Cardiac septum (tissue), 1 donor: ENCODE data around the gene MCC. TPM values are rescaled to one million over a fixed set of nuclear protein-coding genes. Genes with fewer than 3 reads are reported as not detected.

Source experiments
- DNase-seq: peaks from one replicate; pipeline ENCODE4 v3.0.0-alpha.2; 2020; ENCODE audit warnings: low spot score
- intact Hi-C: fragments of 100-400 bp; cut with DNase I; formaldehyde crosslinking; loops from one replicate; pipeline ENCODE4 v1.14.0; 2022
- total RNA-seq: library from RNA; stranded (reverse); fragmentation: NEBNext Ultra II Directional; extraction: Animal tissue kit (Norgen Biotek cat#: 25700); gene quantifications from one replicate; pipeline ENCODE4 v1.2.1, GENCODE V29; 2021
- donor health status: DM: no; HTN: no; CAD: no.

The MCC gene
- total RNA-seq, 1 donor from 2014 or later: 17.7 TPM

DNA sequence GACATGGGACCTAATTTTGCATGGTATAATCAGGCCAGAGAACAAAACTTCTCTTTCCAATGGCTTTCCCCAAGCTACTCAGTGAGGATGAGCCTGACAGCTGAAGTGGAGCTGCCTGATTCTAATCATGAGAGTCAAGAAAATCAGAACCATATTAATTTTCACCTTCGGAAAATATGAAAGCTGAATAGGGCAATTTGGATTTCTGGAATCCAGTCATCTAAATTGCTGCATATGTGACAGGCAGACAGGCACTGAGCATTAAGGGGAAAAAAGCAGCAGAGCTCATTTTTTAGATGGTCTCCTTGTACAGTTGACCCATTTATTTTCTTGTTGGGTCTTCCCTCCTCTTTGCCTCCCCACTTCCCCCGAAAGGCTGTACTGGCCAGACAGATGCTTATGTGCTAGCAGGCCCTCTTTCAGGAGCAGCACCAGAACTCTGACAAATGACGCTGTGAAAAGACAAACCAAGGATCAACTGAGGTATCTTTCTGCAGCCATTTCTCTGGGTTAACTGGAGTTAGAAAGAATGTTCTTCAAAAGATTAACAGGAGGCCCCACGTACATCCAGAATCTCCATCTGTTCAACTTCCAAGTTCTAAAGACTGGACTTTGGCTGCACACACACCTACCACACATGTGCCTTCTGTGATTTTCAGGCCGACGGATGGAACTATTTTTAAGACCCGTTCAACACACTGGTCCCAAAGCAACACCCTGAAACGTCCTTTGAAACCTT, 336.4 kb downstream of the MCC start:
- no peak for DNase-seq
- intact Hi-C loops: no loop called here

DNA sequence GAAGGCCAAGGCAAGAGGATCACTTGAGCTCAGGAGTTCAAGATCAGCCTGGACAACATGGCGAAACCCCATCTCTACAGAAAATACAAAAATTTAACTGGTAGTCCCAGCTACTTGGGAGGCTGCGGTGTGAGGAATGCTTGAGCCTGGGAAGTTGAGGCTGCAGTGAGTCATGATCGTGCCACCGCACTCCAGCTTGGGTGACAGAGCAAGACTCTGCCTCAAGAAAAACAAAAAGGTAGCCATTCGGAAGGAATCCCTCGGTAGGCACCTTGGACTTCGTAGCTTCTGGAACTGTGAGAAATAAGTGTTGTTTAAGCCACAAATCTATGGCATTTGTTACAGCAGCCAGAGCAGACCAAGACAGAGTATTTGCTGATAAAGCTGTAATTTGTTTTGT, 337.4 kb downstream of the MCC start:
- DNase-seq: no peak
- intact Hi-C loops: no loop called here

DNA sequence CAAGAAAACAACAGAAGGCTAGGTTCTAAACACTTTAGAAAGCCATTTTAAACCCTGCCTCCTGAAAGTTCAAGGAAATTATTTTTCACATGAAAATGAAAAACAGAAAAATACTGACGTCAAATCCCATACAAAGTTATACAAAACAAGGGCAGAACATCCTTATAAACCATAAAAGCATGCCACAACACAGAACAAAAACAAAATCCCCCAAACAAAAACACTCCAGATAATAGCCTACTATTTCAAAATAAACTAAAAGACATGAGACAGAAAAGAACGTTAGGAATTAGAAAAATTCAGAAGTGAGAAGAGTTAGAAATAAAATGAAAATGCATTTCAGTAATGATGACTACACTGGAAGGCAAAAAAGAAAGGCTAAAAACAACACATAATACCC, 338.0 kb downstream of the MCC start:
- intact Hi-C loops: no loop called here
- DNase-seq: no peak

DNA sequence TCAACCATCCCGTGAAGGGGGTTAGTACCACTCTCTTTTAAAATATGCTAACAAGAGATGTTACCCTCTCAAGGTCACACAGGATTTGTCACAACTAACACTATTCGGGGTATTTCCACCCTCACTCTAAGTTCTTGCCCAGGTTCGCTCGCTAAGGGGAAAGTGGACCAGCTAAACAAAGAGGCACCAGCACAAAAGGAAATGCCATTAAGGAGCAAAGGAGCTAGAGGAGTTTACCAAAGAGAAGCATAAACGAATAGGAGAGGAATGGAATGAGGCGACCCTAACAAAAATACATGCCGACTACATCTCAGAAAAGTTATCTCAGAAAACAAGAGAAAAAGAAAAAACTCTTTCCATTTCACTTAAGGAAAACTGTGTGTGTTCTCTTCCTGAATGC, 340.7 kb downstream of the MCC start:
- no peak for DNase-seq
- intact Hi-C loops: no loop called here

DNA sequence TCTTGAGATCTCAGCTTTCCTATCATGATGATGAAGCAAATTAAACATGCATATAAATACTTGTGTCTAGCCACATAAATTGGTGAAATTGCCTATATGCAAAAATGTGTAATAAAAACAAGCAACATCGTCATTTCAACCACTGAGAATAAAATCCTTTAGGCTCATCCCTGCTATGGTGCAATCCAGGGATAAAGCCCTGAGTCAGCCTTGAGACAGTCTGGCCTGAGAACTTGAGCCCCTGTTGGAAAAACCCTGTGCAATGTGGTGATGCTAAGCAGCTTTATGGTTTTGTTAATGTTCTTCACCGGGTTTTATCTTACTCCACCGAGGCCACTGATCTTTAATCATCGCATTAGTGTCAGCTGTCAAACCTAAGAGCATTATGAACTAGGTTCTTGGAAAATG, 341.1 kb downstream of the MCC start:
- intact Hi-C loops: no loop called here
- DNase-seq: no peak

DNA sequence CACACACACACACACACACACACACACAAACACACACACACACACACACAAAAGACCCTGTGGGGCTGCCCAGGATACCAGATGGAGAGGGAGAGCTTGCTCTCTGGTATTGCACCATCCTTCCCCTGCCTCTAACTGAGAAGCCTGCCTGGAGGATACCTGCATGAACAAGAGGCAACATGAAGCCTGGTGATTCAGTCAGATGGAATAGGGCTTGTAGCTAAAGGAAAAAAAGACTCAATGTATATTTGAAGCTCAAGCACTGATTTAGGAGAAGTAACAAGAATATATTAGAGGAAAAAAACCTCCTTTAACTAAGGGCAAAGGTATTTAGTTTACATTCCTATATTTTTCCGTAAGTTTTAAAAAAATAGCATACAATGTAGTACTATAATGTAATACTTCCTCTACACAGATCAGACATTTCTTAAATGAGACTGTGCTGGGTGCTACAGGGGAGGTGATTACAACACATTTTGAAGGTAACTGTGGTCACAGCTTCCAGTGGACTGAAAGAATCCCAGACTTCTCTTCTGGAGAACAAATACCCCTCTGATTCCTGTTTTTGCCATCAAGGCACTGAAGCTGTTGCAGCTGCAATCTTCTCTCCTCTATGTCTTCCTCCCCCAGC, 342.4 kb downstream of the MCC start:
- DNase-seq: no peak
- intact Hi-C loops: no loop called here

DNA sequence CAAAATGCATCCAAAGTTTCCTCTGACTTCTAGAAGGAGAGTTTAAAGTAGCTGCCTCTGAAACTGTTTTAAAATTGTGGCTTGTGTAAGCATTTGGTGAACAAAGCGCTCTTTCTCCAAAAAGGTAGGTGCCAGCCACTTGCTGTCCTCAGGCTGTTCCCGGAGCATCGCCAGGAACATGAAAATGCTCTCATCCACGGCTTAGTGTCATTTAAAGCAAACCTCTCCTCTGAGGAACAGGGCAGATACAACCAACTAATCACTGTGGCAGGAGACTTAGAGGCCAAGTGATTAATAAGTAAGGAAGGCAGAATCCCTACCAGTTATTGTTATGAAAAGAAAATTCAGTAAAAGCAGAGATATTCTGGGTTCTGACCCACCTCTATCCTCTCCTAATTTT, 346.1 kb downstream of the MCC start:
- intact Hi-C loops: no loop called here
- DNase-seq: no peak

DNA sequence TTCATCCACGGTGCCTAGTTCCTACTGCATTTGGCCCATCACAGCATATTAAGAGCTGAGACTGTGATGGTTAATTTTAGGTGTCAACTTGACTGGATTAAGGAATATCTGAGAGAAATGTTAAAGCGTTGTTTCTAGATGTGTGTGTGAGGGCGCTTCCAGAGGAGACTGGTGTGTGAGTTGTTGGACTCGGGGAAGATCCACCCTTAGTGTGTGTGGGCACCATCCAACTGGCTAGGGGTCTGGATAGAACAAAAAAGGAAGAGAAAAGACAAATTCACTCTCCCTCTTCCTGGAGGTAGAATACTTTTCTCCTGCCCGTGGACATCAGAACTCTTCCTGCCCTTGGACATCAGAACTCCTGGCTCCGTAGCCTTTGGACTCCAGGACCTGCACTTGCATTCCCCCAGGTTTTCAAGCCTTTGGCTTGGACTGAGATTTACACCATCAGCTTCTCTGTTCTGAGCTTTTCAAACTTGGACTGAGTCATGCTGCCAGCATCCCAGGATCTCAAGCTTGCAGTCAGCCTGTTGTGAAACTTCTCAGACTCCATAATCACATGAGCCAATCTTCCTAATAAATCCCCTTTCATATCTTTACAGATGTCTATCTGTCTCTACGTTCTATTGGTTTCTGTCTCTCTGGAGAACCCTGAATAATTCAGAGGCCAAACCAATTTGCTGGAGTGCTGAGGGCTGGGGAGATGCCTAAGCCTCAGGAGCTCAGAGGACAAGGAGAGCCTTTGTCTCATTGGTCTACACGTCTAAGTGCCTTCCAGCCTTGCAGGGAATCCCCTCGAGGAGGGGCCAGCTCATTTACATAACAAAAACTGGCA, 347.2 kb downstream of the MCC start:
- no peak for DNase-seq
- intact Hi-C loops: no loop called here

DNA sequence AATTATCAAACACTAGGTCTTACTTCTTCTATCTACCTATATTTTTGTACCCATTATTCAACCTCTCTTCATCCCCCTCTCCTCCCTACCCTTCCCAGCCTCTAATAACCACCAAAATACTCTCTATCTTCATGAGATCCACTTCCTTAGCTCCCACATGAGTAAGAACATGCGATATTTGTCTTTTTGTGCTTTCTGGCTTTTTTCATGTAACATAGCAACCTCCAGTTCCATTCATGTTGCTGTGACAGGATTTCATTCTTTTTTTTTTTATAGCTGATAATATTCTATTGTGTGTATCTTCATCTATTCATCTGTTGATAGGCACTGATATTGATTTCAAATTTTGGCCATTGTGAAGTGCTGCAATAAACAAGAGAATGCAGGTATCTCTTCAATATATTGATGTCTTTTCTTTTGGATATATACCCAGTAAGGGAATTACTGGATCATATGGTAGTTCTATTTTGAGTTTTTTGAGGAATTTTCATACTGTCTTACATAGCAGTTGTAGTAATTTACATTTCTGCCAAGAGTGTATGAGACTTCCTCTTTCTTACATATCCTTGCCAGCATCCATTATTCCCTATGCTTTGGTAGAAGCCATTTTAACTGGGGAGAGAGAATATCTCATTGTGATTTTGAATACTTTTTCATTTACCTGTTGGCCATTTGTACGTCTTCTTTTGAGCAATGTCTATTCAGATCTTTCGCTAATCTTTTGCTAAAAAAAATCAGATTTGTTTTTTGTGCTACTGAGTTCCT, 354.9 kb downstream of the MCC start:
- DNase-seq: no peak
- intact Hi-C loops: no loop called here

DNA sequence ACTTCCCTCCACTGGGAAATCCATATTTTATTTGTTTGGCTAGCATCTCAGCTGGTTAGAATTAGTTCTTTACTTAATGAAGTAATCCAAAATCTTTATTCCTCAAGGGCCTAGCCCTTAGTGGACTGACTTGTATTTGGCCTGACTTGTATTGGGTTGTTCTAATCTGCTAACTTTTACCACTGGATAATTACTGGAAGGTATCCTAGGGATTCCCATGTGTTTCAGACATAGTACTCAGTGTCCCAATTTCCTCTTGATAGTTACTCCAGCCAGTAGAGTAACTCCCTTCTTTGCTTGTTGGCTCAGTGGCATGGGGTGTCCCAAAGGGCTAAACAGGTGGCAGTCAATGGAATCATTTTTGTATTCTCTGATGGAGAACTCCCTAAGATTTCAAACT, 355.7 kb downstream of the MCC start:
- intact Hi-C loops: no loop called here
- no peak for DNase-seq

DNA sequence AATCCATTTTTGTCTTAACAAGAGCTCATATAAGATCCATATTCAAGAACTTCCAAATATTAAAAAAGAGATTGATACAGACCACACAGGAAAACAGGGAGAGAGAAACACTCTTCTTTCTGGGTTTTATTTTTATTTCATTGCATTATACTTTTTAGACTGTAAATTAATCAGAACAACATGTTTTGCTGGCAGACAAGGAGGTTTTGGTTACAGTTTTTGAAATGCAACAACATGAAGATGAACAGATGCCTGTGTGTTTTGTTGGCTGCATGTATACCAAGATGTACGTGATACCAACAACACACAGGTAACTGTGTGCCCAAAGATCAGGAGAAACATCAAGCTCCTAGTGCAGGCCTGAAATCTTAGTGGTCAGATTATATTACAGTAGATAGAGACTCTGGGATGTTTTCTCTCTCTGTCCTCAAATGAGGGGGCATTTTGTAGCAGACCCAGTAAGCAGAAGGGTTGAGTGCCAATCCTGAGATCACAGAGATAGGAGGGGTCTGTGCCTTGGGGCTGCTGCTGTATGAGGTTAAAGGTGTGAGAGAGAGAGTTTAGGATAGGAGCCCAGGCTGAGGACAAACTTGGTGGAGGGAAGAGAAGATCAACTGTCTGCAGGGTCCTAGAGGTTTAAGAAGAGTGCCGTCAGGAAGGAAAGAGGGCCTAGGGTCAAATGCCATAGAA, 359.5 kb downstream of the MCC start:
- no peak for DNase-seq
- intact Hi-C loops: no loop called here

DNA sequence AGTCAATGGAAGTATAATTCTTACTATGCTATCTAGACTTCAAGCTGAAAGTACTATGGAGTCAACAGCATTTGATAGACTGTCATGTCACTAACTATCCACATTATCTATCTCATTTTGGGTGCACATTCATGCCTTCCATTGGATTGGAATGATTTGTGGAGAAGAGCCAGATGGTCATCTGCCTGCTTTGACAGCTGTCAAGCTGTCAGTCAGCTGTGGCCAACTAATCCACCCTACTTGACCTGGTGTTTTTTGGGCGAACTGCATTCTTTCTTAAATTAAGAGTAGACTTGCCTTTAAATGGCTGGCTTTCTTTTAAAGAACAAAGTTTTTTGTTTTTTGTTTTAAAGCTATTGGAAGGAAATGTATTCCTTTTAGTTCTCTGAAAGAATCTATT, 360.2 kb downstream of the MCC start:
- DNase-seq: no peak
- intact Hi-C loops: no loop called here

DNA sequence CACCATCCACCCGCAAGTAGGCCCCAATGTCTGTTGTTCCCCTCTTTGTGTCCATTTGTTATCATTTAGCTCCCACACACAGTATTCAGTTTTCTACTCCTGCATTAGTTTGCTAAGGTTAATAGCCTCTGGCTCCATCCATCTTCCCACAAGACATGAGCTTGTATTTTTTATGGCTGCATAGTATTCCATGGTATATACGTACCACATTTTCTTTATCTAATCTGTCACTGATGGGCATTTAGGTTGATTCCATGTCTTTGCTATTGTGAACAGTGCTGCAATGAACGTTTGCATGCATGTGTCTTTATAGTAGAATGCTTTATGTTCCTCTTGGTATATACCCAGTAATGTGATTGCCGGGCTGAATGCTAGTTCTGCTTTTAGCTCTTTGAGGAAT, 361.2 kb downstream of the MCC start:
- DNase-seq: no peak
- intact Hi-C loops: no loop called here

DNA sequence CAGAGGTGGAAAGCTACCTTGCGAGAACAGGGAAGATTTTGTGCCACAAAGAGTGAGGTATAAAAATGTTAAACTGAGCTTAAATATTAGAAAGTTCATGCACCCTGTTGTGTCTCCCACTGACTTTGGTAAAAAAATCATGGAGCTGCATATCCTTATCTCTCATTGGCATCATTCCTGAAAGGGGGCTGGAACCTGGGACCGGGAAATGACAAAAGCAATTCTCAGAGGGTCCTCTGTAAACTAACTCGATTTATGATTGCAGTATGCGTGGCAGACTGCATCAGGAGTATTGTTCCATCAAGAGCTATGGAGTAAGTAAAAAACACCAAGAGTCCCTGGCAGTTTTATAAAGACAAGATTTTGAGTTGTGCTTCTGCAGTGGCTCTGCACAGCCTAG, 362.9 kb downstream of the MCC start:
- DNase-seq: no peak
- intact Hi-C loops: no loop called here

DNA sequence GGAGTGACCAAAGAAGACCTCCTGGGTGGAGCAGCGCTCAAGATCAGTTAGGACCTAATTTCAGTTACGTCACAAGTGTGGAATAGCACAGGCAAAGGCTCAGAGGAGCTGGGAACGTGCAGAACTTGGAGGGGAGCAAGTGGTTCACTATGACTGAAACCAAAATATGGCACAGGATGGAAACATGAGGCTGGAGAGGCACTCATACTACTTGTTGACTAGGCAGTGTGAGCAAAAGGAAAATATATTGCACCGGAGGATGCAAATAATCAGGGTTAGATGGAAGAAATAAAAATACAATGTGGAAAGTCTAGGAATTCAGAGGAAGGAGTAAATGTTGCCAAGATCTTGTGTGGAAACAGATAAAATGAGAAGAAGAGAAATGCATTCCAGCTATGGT, 363.3 kb downstream of the MCC start:
- no peak for DNase-seq
- intact Hi-C loops: no loop called here

DNA sequence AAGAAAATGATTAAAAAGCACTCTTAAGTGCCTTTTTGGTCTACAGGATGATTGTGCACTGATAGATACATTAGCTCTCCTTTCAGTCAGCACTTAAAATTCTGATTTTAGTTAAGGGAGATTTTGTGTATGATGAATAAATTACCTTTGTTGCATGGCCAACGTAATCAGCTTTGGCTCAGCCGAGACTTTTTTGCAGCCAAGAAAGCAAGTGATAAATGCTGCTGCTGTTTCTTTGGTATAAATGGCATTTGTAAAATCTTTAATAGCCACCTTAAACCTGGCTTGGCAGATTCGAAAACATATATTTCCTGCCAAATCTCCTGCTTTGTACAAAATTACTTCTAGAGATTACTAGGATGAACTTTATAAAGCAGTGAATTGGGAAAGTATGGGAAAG, 364.0 kb downstream of the MCC start:
- intact Hi-C loops: no loop called here
- DNase-seq: no peak

DNA sequence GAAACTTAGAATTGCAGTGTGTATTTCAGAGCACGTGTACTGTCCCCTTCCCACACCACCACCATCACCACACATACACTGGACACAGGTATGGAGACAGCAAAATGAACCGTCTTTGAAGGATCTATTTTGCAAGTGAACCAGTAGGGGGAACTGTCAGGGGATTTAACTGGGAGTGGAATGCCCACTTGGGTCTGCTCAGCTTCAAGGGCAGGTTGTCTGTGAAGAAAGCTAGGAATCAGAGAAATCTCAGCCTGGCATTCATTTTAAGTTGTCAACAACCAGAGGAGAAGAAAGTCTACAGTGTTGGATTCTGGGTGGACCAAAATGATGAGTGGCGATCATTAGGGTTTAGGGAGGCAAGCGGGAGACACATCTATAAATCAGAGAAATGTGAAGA, 364.6 kb downstream of the MCC start:
- intact Hi-C loops: no loop called here
- no peak for DNase-seq

DNA sequence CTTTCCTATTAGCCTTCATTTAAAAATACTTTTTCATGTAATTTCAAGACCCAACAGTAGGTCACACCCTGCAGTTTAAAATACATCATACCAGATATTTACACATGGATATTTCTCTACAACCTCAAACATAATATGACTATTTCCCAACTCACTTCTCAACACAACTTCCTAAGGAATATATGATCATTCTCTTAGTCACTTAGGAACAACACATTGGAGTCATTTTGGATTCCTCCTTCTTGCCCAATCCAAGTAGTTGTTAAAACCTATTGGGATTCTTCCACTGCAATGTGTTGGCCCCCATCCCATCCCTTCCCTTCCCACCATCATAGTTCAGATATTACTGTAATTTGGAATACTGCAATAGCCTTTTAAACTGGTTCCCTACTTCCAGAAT, 366.2 kb downstream of the MCC start:
- intact Hi-C loops: no loop called here
- DNase-seq: no peak

DNA sequence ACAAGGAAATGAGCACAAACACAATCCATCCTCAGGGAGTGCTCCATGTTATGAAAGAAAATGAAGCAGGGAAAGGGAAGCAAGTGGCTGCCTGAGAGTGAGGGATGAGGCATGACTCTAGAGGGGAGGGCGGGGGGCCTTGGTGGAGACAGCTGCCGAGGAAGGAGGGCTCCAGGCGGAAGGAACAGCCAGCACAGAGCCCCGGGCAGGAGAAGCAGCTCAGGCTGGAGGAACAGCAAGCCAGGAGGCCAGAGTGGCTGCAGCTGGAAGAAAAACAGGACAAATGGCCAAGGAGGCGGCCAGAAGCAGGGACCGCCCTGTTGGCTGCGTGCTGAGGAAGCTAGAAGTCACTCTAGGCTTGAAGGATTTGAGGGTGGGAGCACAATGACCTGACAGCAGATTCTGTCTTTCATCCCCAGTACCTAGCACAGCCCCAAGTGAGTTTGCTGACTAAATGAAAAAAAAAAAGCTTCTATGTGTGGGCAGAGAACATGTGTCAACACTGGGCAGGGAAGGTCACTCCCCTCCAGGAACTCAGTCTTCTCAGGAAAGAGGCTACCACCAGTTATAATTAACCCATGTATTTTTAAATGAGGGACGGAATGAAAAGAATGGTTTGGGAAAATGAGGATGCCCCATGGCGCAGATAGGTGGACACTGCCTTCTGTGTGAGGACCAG, 368.9 kb downstream of the MCC start:
- intact Hi-C loops: no loop called here
- peak; percentile 79 for DNase-seq
